IMR-90 (cell line): ENCODE results near the gene HNRNPU. TPM values are rescaled to one million over a fixed set of nuclear protein-coding genes. Genes with fewer than 3 reads are reported as not detected.

ENCODE experiments used
- ATAC-seq: fragments of 200-7000 bp; cut with Tn5 transposase; 2 replicates; pipeline ENCODE4 v1.9.1; 2020; ENCODE audit warnings: low read depth, mild to moderate bottlenecking, moderate library complexity
- BruUV-seq: library from RNA; stranded (reverse); fragments of 400-500 nt; replicated peaks from 2 replicates; lab custom pipeline; 2021; lab: Mats Ljungman, UMichigan
- CTCF ChIA-PET: fragments of 300-600 bp; formaldehyde crosslinking; extraction: SDS; loops from one replicate; lab custom pipeline; 2021; ENCODE audit warnings: antibody characterized with exemption; lab: Yijun Ruan, JAX
- POLR2A ChIA-PET: fragments of 300-600 bp; sonication (Branson Sonifier 250); formaldehyde crosslinking; loops from one replicate; lab custom pipeline; 2022; ENCODE audit warnings: antibody characterized with exemption; ENCODE audit not compliant: unreplicated experiment; lab: Charles Lee
- DNase-seq: peaks from one replicate; pipeline ENCODE4 v3.0.0; 2013
- H2AFZ ChIP-seq: replicated peaks from 2 replicates; pipeline ENCODE3; 2013; ENCODE audit warnings: low read length, mild to moderate bottlenecking; ENCODE audit not compliant: poor library complexity
- H2AK5ac ChIP-seq: 2 replicates; pipeline ENCODE4 v1.6.1; 2013; ENCODE audit warnings: low read depth, low read length, inconsistent platforms
- H2AK9ac ChIP-seq: replicated peaks from 2 replicates; pipeline ENCODE3; 2013; ENCODE audit warnings: mild to moderate bottlenecking, low read depth, low read length, moderate library complexity; ENCODE audit not compliant: poor library complexity
- H2BK120ac ChIP-seq: 2 replicates; pipeline ENCODE4 v1.6.1; 2013; ENCODE audit warnings: low read depth, low read length, inconsistent platforms
- H2BK15ac ChIP-seq: 3 replicates; pipeline ENCODE4 v1.6.1; 2013; ENCODE audit warnings: low read depth, low read length, inconsistent platforms
- H2BK20ac ChIP-seq: 2 replicates; pipeline ENCODE4 v1.6.1; 2013; ENCODE audit warnings: low read depth, mild to moderate bottlenecking, inconsistent platforms, low read length, moderate library complexity
- H2BK5ac ChIP-seq: 2 replicates; pipeline ENCODE4 v1.6.1; 2013; ENCODE audit warnings: mild to moderate bottlenecking, low read depth, low read length, inconsistent platforms; ENCODE audit not compliant: poor library complexity, severe bottlenecking
- H3K14ac ChIP-seq: replicated peaks from 2 replicates; pipeline ENCODE4 v1.6.1; 2013; ENCODE audit warnings: low read depth, low read length, inconsistent platforms
- H3K18ac ChIP-seq: 2 replicates; pipeline ENCODE4 v1.6.1; 2013; ENCODE audit warnings: low read depth, low read length, control low read depth
- H3K23ac ChIP-seq: 2 replicates; pipeline ENCODE4 v1.6.1; 2013; ENCODE audit warnings: low read depth, low read length, inconsistent platforms
- H3K27ac ChIP-seq: 2 replicates; pipeline ENCODE4 v1.5.1; 2013; ENCODE audit warnings: mild to moderate bottlenecking, control low read depth, low read length; ENCODE audit not compliant: insufficient read depth
- H3K27me3 ChIP-seq: 2 replicates; pipeline ENCODE4 v1.6.1; 2013; ENCODE audit warnings: low read length; ENCODE audit not compliant: control insufficient read depth, insufficient read depth
- H3K36me3 ChIP-seq: 2 replicates; pipeline ENCODE4 v1.6.1; 2013; ENCODE audit warnings: low read length, mixed read lengths; ENCODE audit not compliant: control insufficient read depth, insufficient read depth
- H3K4ac ChIP-seq: 2 replicates; pipeline ENCODE4 v1.6.1; 2013; ENCODE audit warnings: low read depth, low read length, inconsistent platforms
- H3K4me1 ChIP-seq: 2 replicates; pipeline ENCODE4 v1.6.1; 2013; ENCODE audit warnings: low read length, mixed read lengths; ENCODE audit not compliant: control insufficient read depth, insufficient read depth
- H3K4me2 ChIP-seq: 2 replicates; pipeline ENCODE4 v1.6.1; 2013; ENCODE audit warnings: low read depth, mild to moderate bottlenecking, control low read depth, low read length, moderate library complexity
- H3K4me3 ChIP-seq: 2 replicates; pipeline ENCODE4 v1.5.1; 2013; ENCODE audit warnings: low read depth, mild to moderate bottlenecking, control low read depth, low read length, moderate library complexity; ENCODE audit not compliant: insufficient read depth
- H3K56ac ChIP-seq: 2 replicates; pipeline ENCODE4 v1.6.1; 2013; ENCODE audit warnings: low read length, inconsistent platforms; ENCODE audit not compliant: insufficient read depth; ENCODE audit errors: extremely low read depth
- H3K79me1 ChIP-seq, 2 experiments: 2 replicates each; pipeline ENCODE4 v1.6.1; 2013; ENCODE audit warnings: low read length in 2 of 2, inconsistent platforms in 1 of 2, low read depth in 1 of 2
- H3K9ac ChIP-seq: 2 replicates; pipeline ENCODE4 v1.6.1; 2013; ENCODE audit warnings: low read depth, low read length, control low read depth
- H3K9me1 ChIP-seq: 2 replicates; pipeline ENCODE4 v1.6.1; 2013; ENCODE audit warnings: low read length, inconsistent platforms; ENCODE audit not compliant: insufficient read depth
- H3K9me3 ChIP-seq: 2 replicates; pipeline ENCODE4 v1.6.1; 2013; ENCODE audit warnings: low read length; ENCODE audit not compliant: control insufficient read depth, insufficient read depth
- H4K20me1 ChIP-seq: 2 replicates; pipeline ENCODE4 v1.6.1; 2013; ENCODE audit warnings: low read length, inconsistent platforms; ENCODE audit not compliant: insufficient read depth
- H4K5ac ChIP-seq: 2 replicates; pipeline ENCODE4 v1.6.1; 2013; ENCODE audit warnings: mild to moderate bottlenecking, low read depth, low read length, control low read depth
- H4K8ac ChIP-seq, 2 experiments: 2 replicates each; pipeline ENCODE4 v1.6.1; 2013; ENCODE audit warnings: low read depth in 2 of 2, low read length in 2 of 2, control low read depth in 1 of 2, inconsistent platforms in 1 of 2
- H4K91ac ChIP-seq: 2 replicates; pipeline ENCODE4 v1.6.1; 2013; ENCODE audit warnings: low read depth, low read length, inconsistent platforms; ENCODE audit not compliant: insufficient read depth
- BHLHE40 ChIP-seq: fragments of 150-350 bp; IDR thresholded peaks from 2 replicates; pipeline ENCODE4 v1.6.1; 2016; ENCODE audit warnings: mild to moderate bottlenecking, low read depth, low read length
- CEBPB ChIP-seq: IDR thresholded peaks from 2 replicates; pipeline ENCODE4 v1.6.1; 2012; ENCODE audit warnings: low read depth, low read length, improper control_type of control experiment
- CHD1 ChIP-seq: IDR thresholded peaks from 2 replicates; pipeline ENCODE4 v1.6.1; 2012; ENCODE audit warnings: low read depth, low read length, improper control_type of control experiment
- CTCF ChIP-seq: conservative IDR thresholded peaks from 2 replicates; pipeline ENCODE4 v1.5.1; 2012; ENCODE audit warnings: mild to moderate bottlenecking, low read depth, low read length, improper control_type of control experiment
- ELK1 ChIP-seq: fragments of 150-350 bp; IDR thresholded peaks from 2 replicates; pipeline ENCODE4 v1.6.1; 2016; ENCODE audit warnings: low read depth, mild to moderate bottlenecking, low read length, moderate library complexity, borderline replicate concordance
- FOS ChIP-seq: fragments of 150-350 bp; IDR thresholded peaks from 2 replicates; pipeline ENCODE4 v1.6.1; 2016; ENCODE audit warnings: low read depth, low read length
- POLR2A ChIP-seq: IDR thresholded peaks from 2 replicates; pipeline ENCODE4 v1.6.1; 2012; ENCODE audit warnings: mild to moderate bottlenecking, low read depth, low read length
- RFX5 ChIP-seq: IDR thresholded peaks from 2 replicates; pipeline ENCODE4 v1.8.0; 2012; ENCODE audit warnings: low read depth, mild to moderate bottlenecking, low read length, moderate library complexity
- SMC3 ChIP-seq: fragments of 150-350 bp; IDR thresholded peaks from 2 replicates; pipeline ENCODE4 v1.6.1; 2016; ENCODE audit warnings: low read depth, mild to moderate bottlenecking, antibody characterized with exemption, low read length, moderate library complexity
- WGBS, 2 experiments: methylation state at CpG; one replicate each; pipeline versions ENCODE4 v1.1.5 to v1.1.7; 2013; ENCODE audit warnings: missing lambda C conversion rate in 2 of 2; ENCODE audit not compliant: insufficient read length in 1 of 2; ENCODE audit errors: extremely low coverage in 2 of 2; 5-methylcytosine and 5-hydroxymethylcytosine counted together
- dilution Hi-C: fragments of 300-500 bp; cut with HindIII; formaldehyde crosslinking; loops from one replicate; pipeline ENCODE4 v1.14.3; 2018; ENCODE audit warnings: low sequenced_read_pairs; ENCODE audit not compliant: unreplicated experiment
- in situ Hi-C: fragments of 300-500 bp; cut with MboI; formaldehyde crosslinking; loops from 3 replicates; pipeline ENCODE4 v1.14.3; 2019; ENCODE audit warnings: low sequenced_read_pairs, inconsistent platforms, mixed read lengths
- intact Hi-C: fragments of 100-400 bp; cut with micrococcal nuclease; formaldehyde crosslinking; loops from 2 replicates; pipeline ENCODE4 v1.10.0; 2022
- polyA plus RNA-seq, 3 experiments: library from polyadenylated mRNA; depleted of rRNA; stranded (reverse); fragments of >200 nt; gene quantifications; 2 replicates each; pipeline ENCODE4 v1.2.3, GENCODE V29; 2012; ENCODE audit warnings: low replicate concordance in 1 of 3
- total RNA-seq: library from RNA; depleted of rRNA; stranded (reverse); fragments of >200 nt; gene quantifications from 2 replicates; pipeline ENCODE4 v1.2.3, GENCODE V29; 2012

The HNRNPU gene
- total and polyA plus RNA-seq, 2 of the 4 experiments (the other 2 are of a cell fraction) = 151 to 169 TPM

- Histone ChIP-seq H3K18ac (no peak overlapping the region), H3K4me1 (no peaks in the 10 kb centered on the region), H2BK20ac (no peak overlapping the region), H3K14ac (no peak overlapping the region), H4K91ac (no peak overlapping the region), H4K5ac (no peak overlapping the region), H3K4ac (no peak overlapping the region), H3K23ac (no peak overlapping the region), H3K36me3 (no peaks in the 10 kb centered on the region), H3K56ac (no peak overlapping the region), H2BK120ac (no peak overlapping the region), H4K20me1 (no peaks in the 10 kb centered on the region), H2BK15ac (no peak overlapping the region), H3K4me3 (no peak overlapping the region), H2BK5ac (no peak overlapping the region), H4K8ac (no peak overlapping the region), H3K4me2 (no peak overlapping the region), H3K9me1 (no peaks in the 10 kb centered on the region), H2AK5ac (no peak overlapping the region), H3K79me1 (no peaks in the 10 kb centered on the region), H2AK9ac (no peak overlapping the region), H3K9me3 (no peaks in the 10 kb centered on the region), H2AFZ (no peak overlapping the region), H3K9ac (no peak overlapping the region), H3K27me3 (no peaks in the 10 kb centered on the region), H3K27ac (no peak overlapping the region)
- BruUV-seq = no TSS peak
- ChIA-PET CTCF (interaction anchor here (0.6 to 1.2 kb wide), 2 partner anchors 194 to 243 kb away, joined by 3 to 6 read pairs; no protein-coding TSS in a partner anchor), POLR2A (no interaction called here)
- no peak for TF ChIP-seq SMC3
- no peak for TF ChIP-seq CTCF
- TF ChIP-seq FOS = no peak
- TF ChIP-seq POLR2A = no peak
- TF ChIP-seq RFX5 = no peak
- no peak for TF ChIP-seq BHLHE40
- TF ChIP-seq CEBPB = no peak
- TF ChIP-seq ELK1 = no peak
- no peak for TF ChIP-seq CHD1
- in situ Hi-C loops (no loop called here), dilution Hi-C loops (no loop called here), intact Hi-C loops (no loop called here)
- ATAC-seq = no peak
- no peak for DNase-seq
- WGBS, 2 experiments = 92% methylated on average over 7 of the region's 16 CpGs; no CpG with 5 or more reads in 1 of the 2 experiments
Measured at GRCh38 chr1:244802556-244803239, 61.6 kb downstream of the HNRNPU start.
